ENCODE measurements around the gene IL15. TPM values are rescaled to one million over a fixed set of nuclear protein-coding genes. Genes with fewer than 3 reads are reported as not detected.

Gene IL15
- total and polyA plus RNA-seq, 2 of the 4 experiments (the other 2 are of a cell fraction) = 5.0 to 5.2 TPM

DNA sequence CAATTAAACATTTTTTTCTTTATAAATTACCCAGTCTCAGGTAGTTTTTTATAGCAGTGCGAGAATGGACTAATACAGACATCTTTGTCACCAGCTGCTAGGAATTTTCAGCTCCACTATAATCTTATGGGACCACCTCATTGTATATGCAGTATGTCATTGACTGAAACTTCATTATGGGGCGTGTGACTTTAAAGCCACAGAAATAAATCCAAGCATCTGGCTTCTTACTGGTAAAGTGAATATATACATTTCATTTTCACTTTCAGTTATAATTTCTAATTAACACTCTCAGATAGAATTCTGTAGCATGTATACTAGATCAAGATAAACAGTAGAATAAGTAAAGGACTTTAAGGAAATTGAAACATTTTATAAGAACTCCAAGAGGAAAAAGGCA is 21.9 kb downstream of the IL15 start:
- ATAC-seq (ENCODE audit: low read depth) (no peak), DNase-seq (no peak)
- Histone ChIP-seq H3K27ac (ENCODE audit: insufficient read depth, low read length) (no peak overlapping the region), H3K4me1 (ENCODE audit: control insufficient read depth, insufficient read depth, low read length) (peaks cover 2% of the 10 kb centered on the region), H4K8ac (ENCODE audit: low read depth in 2 of 2, low read length in 2 of 2) (no peak overlapping the region), H4K91ac (ENCODE audit: insufficient read depth, low read depth, low read length) (no peak overlapping the region), H3K4me2 (ENCODE audit: low read depth, low read length) (no peak overlapping the region), H3K9me3 (ENCODE audit: control insufficient read depth, insufficient read depth, low read length) (no peaks in the 10 kb centered on the region), H3K4me3 (ENCODE audit: insufficient read depth, low read depth, low read length) (no peak overlapping the region), H2AK5ac (ENCODE audit: low read depth, low read length) (no peak overlapping the region), H3K14ac (replicated peaks; ENCODE audit: low read depth, low read length) (no peak overlapping the region), H3K27me3 (ENCODE audit: control insufficient read depth, insufficient read depth, low read length) (no peaks in the 10 kb centered on the region), H2AFZ (replicated peaks; ENCODE audit: low read length, poor library complexity) (no peak overlapping the region), H4K5ac (ENCODE audit: low read depth, low read length) (no peak overlapping the region), H2BK5ac (ENCODE audit: low read depth, low read length, poor library complexity, severe bottlenecking) (no peak overlapping the region), H2BK120ac (ENCODE audit: low read depth, low read length) (no peak overlapping the region), H3K4ac (ENCODE audit: low read depth, low read length) (no peak overlapping the region), H3K23ac (ENCODE audit: low read depth, low read length) (no peak overlapping the region), H3K79me1 (ENCODE audit: low read depth in 1 of 2, low read length in 2 of 2) (peaks cover 7 to 12% of the 10 kb centered on the region in 2 experiments; a peak in 3 of 4 replicates), H2AK9ac (replicated peaks; ENCODE audit: low read depth, low read length, poor library complexity) (no peak overlapping the region), H3K9ac (ENCODE audit: low read depth, low read length) (no peak overlapping the region), H4K20me1 (ENCODE audit: insufficient read depth, low read length) (0 out of 2 replicates have a peak, but pooled peaks cover 3% of the 10 kb centered on the region), H3K9me1 (ENCODE audit: insufficient read depth, low read length) (peaks cover 3% of the 10 kb centered on the region), H3K18ac (ENCODE audit: low read depth, low read length) (no peak overlapping the region), H3K56ac (ENCODE audit: extremely low read depth, insufficient read depth, low read length) (no peak overlapping the region), H2BK15ac (ENCODE audit: low read depth, low read length) (no peak overlapping the region), H2BK20ac (ENCODE audit: low read depth, low read length) (no peak overlapping the region), H3K36me3 (ENCODE audit: control insufficient read depth, insufficient read depth, low read length) (no peaks in the 10 kb centered on the region)
- dilution Hi-C loops (cut with HindIII; ENCODE audit: low sequenced_read_pairs, unreplicated experiment) = no loop called here
- ChIA-PET CTCF (no interaction called here), POLR2A (ENCODE audit: unreplicated experiment) (no interaction called here)
- TF ChIP-seq CEBPB (IDR thresholded peaks at IDR 0.05; ENCODE audit: low read depth, low read length) = no peak
- in situ Hi-C loops (cut with MboI; ENCODE audit: low sequenced_read_pairs) = no loop called here
- BruUV-seq (replicated peaks) = no TSS peak
- intact Hi-C loops (cut with micrococcal nuclease) = no loop called here
- WGBS, 2 experiments (ENCODE audit: extremely low coverage in 2 of 2, insufficient read length in 1 of 2) = no CpG with 5 or more reads among the region's 2 CpGs

All from IMR-90 (cell line).